Measurements from ENCODE around the gene STX12.
"Not testable (repeated sequence)": the region's sequence is repeated elsewhere in the genome, so short reads cannot be mapped to it uniquely, and the experiment has no call there.

The STX12 gene

DNA sequence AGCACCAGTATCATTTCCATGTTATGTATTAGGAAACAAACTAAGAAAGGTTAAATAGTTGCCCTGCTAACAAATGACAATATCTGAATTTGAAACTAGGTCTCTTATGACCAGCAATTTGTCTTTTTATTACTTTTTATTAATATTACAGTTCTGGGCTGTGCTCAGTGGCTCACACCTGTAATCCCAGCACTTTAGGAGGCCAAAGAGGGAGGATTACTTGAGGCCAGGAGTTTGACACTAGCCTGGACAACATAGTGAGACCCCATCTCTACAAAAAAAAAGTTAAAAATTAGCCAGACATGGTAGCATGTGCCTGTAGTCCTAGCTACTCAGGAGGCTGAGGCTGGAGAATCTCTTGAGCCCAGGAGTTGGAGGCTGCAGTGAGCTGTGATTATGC is 3.3 kb downstream of the STX12 start:
- DNase-seq = not testable (repeated sequence)

DNA sequence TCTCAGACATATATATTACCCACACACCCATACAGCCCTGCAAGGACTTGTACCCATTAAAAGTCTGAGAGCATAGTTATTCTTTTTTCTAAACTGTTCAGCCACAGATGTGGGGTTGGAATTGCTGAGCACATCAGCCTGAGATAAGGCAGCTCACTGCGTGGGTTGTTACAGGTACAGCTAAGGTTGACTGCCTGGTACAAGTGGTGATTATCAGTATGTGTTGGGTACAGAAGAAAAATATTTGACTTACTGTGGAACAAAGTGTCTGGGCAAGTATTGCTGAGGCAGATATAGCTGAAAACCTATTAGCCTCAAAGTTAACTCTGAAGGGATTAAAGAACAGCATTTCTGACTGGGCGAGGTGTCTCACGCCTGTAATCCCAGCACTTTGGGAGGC is 5.0 kb downstream of the STX12 start:
- DNase-seq = no peak

DNA sequence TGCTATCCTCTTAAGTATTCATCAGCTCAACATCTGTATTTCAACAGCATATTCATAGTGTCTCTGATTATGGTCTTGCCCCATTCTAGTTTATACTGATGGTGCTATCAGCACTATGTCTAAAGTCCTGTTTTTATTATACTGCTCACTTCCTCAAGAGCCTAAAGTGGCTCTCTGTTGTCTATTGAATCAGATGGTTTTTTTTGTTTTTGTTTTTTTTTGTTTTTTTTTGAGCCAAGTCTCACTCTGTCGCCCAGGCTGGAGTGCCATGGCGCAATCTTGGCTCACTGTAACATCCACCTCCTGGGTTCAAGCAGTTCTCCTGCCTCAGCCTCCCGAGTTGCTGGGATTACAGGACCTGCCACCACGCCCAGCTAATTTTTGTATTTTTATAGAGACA is 6.1 kb downstream of the STX12 start:
- DNase-seq = no peak

DNA sequence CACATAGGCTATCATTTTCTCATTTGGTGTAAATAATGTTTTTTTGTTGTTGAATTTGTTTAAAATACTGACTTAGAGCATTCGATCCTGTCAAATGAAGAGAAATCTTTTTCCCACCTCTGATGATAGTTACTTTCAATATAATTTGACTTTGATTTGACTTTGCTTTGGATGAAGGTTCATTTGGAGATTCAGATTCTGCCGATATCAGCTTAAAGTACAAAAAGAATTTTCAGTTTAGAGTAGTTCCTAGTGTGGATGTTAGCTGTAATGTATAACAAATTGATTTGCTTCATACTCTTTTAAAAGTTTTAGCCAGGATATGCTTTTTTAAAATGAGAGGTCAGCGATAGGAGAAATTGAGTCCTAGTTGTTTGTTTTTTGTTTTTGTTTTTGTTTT is 9.9 kb downstream of the STX12 start:
- DNase-seq = no peak

- DNase-seq = no peak
Observed at GRCh38 chr1:27784700-27785099, 11.7 kb downstream of the STX12 start.

DNA sequence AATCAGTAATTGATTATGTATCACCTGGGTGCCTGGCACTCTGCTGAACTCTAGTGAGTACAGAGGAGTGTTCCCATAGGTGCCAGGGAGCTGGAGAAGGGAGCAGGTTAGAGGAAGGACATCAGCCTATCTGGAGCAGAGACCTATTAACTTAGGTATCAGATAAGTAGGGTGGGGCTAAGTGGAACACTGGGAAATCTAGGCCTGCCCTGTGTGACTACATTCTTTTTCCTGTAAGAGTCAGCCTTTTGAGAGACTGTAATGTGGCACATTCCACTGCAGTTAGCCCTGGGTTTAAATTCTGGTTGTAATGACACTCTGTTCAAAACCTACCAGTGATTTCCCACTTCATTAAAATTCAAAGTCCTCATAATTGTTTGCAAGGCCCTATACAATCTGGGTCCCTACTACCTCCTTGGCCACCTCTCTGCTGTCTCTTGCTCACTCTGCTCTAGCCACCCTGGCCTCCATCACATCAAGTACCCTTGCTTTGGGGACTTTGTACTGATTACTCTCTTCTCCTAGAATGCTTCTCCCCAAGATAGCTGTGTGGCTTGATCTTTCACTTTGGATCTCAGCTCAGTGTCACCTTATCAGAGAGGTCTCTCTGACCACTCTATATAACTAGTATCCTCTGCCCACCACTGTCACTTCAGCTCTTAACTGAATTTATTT is 12.9 kb downstream of the STX12 start:
- no peak for DNase-seq

GRCh38 chr1:27787895-27788294 is 14.9 kb downstream of the STX12 start:
- DNase-seq = no peak

DNA sequence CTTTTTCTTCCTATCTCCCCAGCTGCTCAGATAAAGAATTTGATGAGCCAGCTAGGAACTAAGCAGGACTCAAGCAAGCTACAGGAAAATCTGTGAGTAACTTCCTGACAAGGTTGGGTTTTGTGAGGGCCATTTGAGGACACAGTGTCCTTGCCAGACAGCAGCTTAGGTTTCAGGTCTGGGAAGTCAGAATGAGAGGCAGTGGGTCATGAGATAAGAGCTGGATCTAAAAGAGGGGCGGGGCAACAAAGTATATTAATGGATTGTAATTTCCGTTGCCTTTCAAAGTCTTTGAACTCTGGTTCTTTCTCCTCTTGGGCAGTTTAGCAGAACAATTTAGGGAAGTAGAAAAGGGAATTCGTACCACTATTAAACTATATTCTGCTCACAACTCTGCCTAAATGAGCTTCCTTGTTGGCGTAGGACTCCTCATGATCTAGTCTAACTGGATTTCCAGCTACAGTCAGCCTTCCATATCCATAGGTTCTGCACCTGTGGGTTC is 16.6 kb downstream of the STX12 start:
- no peak for DNase-seq

GRCh38 chr1:27790270-27790669 is 17.3 kb downstream of the STX12 start:
- DNase-seq = not testable (repeated sequence)

GRCh38 chr1:27795601-27796000 is 22.6 kb downstream of the STX12 start:
- DNase-seq = no peak

DNA sequence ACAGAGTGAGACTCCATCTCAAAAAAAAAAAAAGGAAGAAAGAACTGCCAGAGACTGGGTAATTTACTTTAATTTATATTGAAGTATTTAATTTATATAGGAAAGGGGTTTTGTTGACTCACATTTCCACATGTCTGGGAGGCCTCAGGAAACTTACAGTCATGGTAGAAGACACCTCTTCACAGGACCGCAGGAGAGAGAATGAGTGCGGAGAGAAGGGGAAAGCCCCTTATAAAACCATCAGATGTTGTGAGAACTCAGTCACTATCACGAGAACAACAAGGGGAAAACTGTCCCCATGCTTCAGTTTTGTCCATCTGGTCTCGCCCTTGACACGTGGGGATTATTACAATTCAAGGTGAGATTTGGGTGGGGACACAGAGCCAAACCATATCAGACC is 31.8 kb downstream of the STX12 start:
- DNase-seq = no peak

DNA sequence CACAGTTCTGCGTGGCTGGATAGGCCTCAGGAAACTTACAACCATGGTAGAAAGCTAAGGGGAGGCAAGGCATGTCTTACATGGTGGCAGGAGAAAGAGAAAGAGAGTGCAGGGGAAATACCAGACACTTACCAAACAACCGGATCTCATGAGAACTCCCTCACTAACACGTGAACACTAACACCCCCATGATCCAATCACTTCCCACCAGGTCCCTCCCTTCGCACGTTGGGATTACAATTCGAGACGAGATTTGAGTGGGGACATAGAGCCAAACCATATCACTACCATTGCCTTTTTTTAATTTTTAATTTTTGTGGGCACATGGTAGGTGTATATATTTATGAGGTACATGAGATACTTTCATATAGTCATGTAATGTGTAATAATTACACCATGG is 33.7 kb downstream of the STX12 start:
- no peak for DNase-seq

- no peak for DNase-seq
Observed at GRCh38 chr1:27807385-27807784, 34.4 kb downstream of the STX12 start.

DNA sequence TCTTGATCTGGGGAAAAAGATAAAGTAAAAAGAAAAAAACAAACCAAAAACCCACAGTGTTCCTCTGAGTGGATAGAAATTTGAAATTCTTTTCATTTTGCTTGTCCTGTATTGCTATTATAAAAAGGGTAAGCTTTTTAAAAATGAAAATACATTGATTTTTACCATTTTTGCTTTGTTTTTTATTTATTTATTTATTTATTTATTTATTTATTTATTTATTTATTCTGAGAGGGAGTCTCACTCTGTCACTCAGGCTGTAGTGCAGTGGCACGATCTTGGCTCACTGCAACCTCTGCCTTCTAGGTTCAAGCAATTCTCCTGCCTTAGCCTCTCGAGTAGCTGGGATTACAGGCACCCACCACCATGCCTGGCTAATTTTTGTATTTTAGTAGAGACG is 35.1 kb downstream of the STX12 start:
- DNase-seq = not testable (repeated sequence)

GRCh38 chr1:27809883-27810282 is 36.9 kb downstream of the STX12 start:
- no peak for DNase-seq

DNA sequence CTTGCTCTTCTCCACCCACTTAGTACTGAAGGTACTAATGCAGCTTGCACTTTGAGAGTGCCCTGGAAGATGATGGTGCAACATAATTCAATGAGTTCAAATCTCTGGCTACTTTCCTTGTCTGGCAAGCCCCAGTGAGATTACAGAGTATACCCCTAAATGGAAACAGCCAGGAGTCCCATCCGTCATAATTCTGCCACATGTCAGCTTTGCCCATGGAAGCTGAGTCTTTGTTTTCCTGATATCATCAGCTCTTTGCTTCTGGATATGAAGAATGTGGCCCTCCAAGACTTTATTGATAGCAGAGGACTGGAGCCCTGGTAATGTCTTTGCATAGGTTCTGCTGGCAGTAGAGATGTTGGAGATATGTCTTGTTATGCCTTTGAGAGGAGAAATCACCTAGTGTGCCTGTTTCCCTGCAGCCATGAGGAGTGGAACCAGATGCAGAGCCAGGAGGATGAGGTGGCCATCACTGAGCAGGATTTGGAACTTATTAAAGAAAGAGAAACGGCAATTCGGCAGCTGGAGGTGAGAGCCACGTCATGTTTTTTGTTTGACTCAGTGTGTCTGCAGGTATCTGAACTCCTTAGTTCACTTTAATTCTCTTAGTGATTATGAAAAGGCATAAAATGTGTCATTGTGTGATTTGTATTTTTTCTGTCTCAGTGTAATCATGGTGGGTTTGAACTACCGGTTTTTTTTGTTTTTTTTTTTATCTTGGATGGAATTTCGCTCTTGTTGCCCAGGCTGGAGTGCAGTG is 38.9 kb downstream of the STX12 start:
- no peak for DNase-seq

GRCh38 chr1:27816921-27817630 is 44.1 kb downstream of the STX12 start:
- no peak for DNase-seq

DNA sequence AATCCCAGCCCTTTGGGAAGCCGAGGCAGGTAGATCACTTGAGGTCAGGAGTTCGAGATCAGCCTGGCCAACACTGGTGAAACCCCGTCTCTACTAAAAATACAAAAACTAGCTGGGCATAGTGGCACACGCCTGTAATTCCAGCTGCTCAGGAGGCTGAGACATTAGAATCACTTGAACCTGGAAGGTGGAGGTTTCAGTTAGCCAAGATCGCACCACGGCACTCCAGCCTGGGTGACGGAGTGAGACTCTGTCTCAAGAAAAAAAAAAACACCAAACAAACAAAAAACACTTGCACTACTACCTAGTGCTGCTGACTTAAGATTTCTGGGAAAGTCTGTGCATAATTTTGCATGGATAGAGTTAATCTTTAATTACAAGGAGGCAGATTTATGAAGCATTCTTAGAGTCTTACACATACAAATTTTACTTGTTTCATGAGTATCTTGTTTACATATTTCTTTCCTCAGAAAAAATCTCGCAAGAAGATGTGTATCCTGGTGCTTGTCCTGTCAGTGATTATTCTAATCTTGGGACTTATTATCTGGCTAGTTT is 48.8 kb downstream of the STX12 start:
- no peak for DNase-seq

DNA sequence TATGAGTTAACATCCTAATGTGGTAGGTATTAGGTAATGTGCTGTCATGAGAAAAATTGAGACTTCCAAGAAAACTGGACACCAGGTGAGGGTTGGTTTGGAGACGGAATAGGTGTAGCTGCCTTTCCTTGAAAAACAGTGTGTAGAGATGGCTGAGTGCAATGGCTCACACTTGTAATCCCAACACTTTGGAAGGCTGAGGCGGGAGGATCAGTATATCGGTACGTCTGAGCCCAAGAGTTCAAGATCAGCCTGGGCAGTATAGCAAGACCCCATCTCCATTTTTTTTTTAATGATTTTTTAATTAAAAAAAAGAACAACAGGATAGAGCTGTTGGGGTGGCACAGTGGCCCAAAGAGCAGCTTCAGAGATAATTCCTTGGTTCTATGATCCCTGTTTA is 50.8 kb downstream of the STX12 start:
- DNase-seq = no peak

DNA sequence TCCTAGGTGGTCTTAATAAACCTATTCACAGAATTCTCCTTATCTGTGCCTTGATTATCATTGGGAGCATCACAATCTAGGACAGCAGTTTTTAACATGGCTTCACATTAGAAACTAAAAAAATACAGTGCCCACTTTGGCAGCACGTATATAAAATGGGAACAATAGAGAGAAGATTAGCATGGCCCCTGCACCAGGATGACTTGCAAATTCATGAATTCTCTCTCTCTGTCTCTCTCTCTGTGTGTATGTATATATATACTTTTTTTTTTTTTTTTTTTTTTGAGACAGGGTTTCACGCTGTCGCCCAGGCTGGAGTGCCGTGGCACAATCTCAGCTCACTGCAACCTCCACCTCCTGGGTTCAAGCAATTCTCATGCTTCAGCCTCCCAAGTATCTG is 51.4 kb downstream of the STX12 start:
- no peak for DNase-seq

DNA sequence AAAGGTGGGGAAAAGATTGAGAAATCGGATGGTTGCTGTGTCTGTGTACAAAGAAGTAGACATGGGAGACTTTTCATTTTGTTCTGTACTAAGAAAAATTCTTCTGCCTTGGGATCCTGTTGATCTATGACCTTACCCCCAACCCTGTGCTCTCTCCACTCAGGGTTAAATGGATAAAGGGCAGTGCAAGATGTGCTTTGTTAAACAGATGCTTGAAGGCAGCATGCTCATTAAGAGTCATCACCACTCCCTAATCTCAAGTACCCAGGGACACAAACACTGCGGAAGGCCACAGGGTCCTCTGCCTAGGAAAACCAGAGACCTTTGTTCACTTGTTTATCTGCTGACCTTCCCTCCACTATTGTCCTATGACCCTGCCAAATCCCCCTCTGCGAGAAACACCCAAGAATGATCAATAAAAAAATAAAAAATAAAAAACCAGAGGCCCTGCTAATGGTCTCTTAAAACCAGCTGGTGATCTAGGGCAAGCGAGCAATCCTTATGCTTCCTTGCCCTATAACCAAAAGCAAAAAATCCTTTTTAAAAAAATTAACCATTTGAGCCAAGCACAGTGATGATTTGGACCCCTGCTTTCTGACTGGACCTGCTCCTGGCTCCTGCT is 56.4 kb downstream of the STX12 start:
- not testable (repeated sequence) for DNase-seq

DNA sequence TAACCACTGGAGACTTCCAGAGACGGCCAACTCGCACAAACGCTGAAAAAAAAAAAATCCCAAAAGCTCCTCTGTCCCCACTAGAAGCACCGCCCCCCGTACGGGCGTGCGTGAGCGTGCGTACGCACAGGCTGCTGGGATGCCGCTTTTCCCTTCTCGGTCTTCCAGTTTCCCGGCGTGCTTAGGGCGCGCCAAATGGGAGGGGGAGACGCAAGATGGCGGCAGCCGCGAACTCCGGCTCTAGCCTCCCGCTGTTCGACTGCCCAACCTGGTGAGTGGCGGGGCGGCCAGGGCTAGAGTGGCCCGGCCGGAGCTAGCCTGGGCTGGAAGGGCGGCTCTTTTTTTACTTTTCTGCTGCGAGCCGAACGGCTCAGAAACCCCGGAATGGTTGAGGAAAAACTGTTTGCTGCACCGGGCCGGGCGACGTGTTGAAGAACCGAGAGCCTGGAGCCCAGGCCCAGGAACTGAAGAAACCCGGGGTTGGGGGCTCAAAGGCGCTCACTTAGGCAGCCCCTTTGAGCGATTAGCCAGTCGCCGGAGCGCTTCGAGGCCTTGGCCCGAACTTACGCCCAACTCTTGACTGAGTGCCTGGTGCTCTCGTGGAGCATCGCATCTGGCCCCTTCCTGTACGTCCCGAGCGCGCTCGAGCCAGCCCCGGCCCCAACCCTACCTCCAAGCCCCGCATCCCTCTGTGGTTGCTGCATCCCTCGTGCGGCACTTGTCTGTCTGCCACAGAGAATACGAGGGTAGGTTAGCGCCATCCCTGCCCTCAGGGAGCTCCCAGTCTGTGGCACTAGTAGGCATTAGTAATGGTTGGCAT is 57.8 kb downstream of the STX12 start, which contains the start of gene PPP1R8:
PPP1R8 (plus strand) TSS at position 162 of the 820 bp plus-strand sequence; CDS start at position 216, 54 bp downstream.
- peak; percentile 87 for DNase-seq

All from activated T-cell treated with anti-CD3 and anti-CD28 coated beads, Interleukin-2, amount 50 U/mL, for 1 hour (primary cell).